HUES48 (cell line): ENCODE results near the gene SASH3.
A peak's percentile ranks its signal among the peaks of the same experiment; 100 is the strongest.
"Not testable (repeated sequence)": the region's sequence is repeated elsewhere in the genome, so short reads cannot be mapped to it uniquely, and the experiment has no call there.

Experiments used
- H3K27ac ChIP-seq: one replicate; pipeline ENCODE4 v1.7.0; 2013; ENCODE audit warnings: low read depth, low read length, inconsistent platforms
- H3K27me3 ChIP-seq: 2 replicates; pipeline ENCODE4 v1.6.1; 2013; ENCODE audit warnings: mild to moderate bottlenecking, low read length; ENCODE audit not compliant: control insufficient read depth, insufficient read depth
- H3K36me3 ChIP-seq: 2 replicates; pipeline ENCODE4 v1.6.1; 2013; ENCODE audit warnings: low read length; ENCODE audit not compliant: control insufficient read depth, insufficient read depth
- H3K4me1 ChIP-seq: 2 replicates; pipeline ENCODE4 v1.6.1; 2013; ENCODE audit warnings: mild to moderate bottlenecking, low read length; ENCODE audit not compliant: control insufficient read depth, insufficient read depth
- H3K4me3 ChIP-seq: 2 replicates; pipeline ENCODE4 v1.5.1; 2013; ENCODE audit warnings: mild to moderate bottlenecking, low read depth, low read length
- H3K9ac ChIP-seq: 2 replicates; pipeline ENCODE4 v1.6.1; 2013; ENCODE audit warnings: mild to moderate bottlenecking, low read depth, low read length, moderate library complexity
- H3K9me3 ChIP-seq: 2 replicates; pipeline ENCODE4 v1.6.1; 2013; ENCODE audit warnings: low read length; ENCODE audit not compliant: control insufficient read depth, insufficient read depth

The SASH3 gene

DNA sequence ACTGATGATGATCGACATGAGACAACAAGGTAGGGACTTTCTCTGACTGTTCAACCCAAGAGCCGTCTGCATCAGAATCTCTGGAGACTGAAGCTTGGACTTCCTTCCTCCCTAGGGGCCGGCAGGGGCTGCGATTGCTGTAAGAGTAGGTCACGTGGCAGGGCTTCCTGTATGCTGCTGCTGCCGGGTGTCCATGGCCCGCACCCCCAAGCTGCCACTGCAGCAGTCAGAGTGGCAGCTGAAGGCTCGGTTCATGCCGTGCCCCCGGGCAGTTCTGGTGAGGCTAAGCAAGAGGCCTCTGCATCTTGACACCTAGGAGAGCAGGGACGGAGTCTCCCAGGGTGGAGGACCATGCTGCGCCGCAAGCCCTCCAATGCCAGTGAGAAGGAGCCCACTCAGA, at the start of gene SASH3:
SASH3 (plus strand) TSS at position 203 of the 400 bp plus-strand sequence; CDS start at position 352, 149 bp downstream.
- H3K4me1 ChIP-seq, result peaks cover 6% of the 10 kb centered on the region; the same call in 1 of the 2 replicates
- H3K9me3 ChIP-seq, result no peaks in the 10 kb centered on the region
- H3K9ac ChIP-seq, result no peak within 1 kb of the TSS
- no peak within 1 kb of the TSS for H3K27ac ChIP-seq
- no peaks in the 10 kb centered on the region for H3K36me3 ChIP-seq
- no peak within 1 kb of the TSS for H3K4me3 ChIP-seq
- 0 out of 2 replicates have a peak, but pooled peaks cover 3% of the 10 kb centered on the region for H3K27me3 ChIP-seq

DNA sequence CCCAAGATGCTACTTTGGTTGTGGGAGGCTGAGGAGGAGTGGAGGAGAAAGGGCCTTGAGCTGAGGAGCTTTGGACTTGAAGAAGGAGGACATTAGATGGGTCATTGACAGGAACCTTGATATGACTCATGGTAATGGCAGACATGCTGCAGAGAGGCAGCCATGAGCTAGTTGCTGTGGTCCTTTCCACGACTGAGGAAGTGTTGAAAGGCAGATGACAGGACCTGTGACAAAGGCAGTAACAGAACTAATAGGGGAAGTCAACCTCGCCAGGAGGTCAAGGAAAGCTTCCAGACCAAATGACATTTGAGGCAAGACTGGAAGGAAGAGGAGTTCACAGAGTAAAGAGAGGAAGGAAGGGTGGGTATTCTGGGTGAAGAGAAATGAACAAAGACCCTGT, 48.5 kb upstream of the SASH3 start:
- H3K27me3 ChIP-seq, result peaks cover 22% of the 10 kb centered on the region
- no peak overlapping the region for H3K27ac ChIP-seq
- no peak overlapping the region for H3K9ac ChIP-seq
- no peaks in the 10 kb centered on the region for H3K9me3 ChIP-seq
- H3K36me3 ChIP-seq, result no peaks in the 10 kb centered on the region
- no peaks in the 10 kb centered on the region for H3K4me1 ChIP-seq
- H3K4me3 ChIP-seq, result no peak overlapping the region

DNA sequence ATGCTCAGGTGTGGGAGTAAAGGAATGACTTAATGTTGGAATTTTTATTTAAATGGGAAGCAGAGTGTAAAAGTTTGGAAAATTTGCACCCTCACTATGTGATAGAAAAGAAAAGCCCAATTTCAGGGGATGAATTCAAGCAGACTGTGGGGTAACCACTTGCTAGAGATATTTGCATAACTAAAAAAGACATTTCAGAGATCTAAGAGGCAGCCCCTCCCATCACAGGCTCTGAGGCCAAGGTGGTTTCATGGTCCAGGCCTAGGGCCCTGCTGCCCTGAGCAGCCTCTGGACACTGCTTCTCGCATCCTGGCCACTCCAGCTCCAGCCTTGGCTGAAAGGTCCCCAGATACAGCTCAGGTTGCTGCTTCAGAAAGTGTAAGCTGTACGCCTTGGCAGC, 46.9 kb upstream of the SASH3 start:
- peaks cover 30% of the 10 kb centered on the region for H3K27me3 ChIP-seq
- no peaks in the 10 kb centered on the region for H3K9me3 ChIP-seq
- no peak overlapping the region for H3K4me3 ChIP-seq
- no peaks in the 10 kb centered on the region for H3K36me3 ChIP-seq
- H3K27ac ChIP-seq, result no peak overlapping the region
- H3K4me1 ChIP-seq, result no peaks in the 10 kb centered on the region
- H3K9ac ChIP-seq, result no peak overlapping the region

DNA sequence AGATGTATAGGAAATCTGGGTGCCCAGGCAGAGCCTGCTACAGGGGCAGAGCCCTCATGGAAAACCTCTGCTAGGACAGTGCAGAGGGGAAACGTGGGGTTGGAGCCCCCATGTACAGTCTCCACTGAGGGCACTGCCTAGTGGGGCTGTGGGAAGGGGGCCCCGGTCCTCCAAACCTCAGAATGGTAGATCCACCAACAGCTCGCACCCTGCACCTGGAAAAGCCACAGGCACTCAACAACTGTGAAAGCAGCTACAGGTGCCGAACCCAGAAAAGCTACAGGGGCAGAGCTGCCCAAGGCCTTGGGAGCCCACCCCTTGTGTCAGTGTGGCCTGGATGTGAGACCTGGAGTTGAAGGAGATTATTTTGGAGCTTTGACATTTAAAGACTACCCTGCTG, 46.4 kb upstream of the SASH3 start:
- H3K9me3 ChIP-seq, result no peaks in the 10 kb centered on the region
- H3K36me3 ChIP-seq, result no peaks in the 10 kb centered on the region
- H3K27me3 ChIP-seq, result peaks cover 33% of the 10 kb centered on the region
- H3K27ac ChIP-seq, result no peak overlapping the region
- H3K9ac ChIP-seq, result no peak overlapping the region
- no peak overlapping the region for H3K4me3 ChIP-seq
- no peaks in the 10 kb centered on the region for H3K4me1 ChIP-seq

DNA sequence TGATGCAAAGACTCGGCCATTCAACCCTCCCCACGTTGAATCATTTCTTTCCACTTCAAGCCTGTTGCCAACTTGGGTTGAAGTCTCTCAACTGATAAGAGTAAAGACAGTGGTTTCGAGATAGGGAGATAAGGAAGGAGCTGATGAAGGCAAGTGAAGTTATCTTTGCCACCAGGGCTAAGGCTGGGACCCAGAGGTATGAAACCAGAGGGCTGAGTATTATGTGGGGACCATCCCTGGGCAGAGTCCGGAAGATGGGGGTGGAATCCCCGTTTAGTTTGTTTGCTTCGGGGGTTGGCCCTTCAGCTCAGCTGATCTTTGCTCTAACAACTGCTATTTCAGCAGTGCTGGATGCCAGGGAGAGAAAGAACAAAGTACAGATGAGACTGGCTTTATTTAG, 43.3 kb upstream of the SASH3 start:
- Histone ChIP-seq H3K9ac (no peak overlapping the region), H3K9me3 (no peaks in the 10 kb centered on the region), H3K27ac (no peak overlapping the region), H3K4me1 (peaks cover 14% of the 10 kb centered on the region; the same call in 1 of the 2 replicates), H3K4me3 (no peak overlapping the region), H3K27me3 (peaks cover 17% of the 10 kb centered on the region), H3K36me3 (no peaks in the 10 kb centered on the region)

DNA sequence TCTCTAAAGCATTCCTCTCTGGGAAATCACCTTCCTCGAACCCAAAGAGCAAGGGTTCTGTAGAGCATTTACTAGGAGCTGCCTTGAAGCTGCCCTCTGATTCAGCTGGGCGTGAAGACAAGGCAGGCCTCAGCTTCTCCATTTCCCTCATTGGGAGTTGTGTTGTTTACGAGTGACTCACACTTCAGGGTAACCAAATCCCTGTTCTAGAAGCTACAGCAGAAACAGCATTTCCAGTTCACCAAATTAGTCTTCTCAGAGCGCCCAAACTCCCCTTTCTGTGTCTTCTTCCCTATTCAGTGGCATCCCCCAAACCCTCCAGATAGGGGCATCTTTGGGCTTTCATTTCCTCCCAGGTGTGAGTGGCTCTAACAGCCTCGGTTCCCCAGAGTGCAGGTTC, 41.8 kb upstream of the SASH3 start:
- no peak overlapping the region for H3K27ac ChIP-seq
- peaks cover 18% of the 10 kb centered on the region; the same call in 1 of the 2 replicates for H3K4me1 ChIP-seq
- H3K9ac ChIP-seq, result no peak overlapping the region
- H3K4me3 ChIP-seq, result no peak overlapping the region
- H3K36me3 ChIP-seq, result no peaks in the 10 kb centered on the region
- H3K27me3 ChIP-seq, result peaks cover 17% of the 10 kb centered on the region
- H3K9me3 ChIP-seq, result no peaks in the 10 kb centered on the region

DNA sequence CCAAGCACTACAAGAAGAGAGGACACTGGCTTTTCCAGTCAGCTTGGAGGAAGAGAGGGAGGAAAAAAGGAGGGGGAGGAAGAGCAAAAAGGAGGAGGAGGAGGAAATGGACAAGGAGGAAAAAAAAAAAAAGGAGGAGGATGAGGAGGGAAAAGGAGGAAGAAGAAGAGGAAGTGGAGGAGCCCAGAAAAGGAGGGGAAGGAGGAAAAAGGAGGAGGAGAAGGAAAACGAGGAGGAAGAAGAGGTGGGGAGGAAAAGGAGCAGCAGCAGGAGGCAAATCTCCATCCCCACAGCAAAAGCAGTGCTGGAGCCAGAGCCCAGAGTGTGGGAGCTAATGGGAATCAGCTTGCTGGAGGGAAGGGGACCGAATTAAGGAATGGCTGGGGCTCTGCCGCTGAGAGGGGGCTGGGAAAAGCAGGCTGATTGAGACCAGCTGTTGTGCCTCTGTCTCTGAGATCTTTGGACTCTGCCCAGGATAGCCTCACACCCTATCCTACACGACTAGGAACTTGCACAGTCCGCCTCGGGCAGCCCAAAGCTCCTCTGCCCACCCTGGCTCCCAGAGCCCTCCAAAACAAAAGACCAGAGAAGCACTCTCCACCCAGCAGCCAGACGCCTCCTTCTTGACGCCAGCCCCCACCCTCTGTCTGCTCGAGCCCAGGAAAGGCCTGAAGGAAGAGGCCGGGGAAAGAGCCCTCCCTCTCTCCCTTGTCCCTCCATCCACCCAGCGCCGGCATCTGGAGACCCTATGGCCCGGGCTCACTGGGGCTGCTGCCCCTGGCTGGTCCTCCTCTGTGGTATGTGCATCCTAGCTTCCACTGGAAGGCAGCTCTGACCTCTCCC, 41.1 kb upstream of the SASH3 start, which contains the start of gene XPNPEP2:
XPNPEP2 (plus strand) TSS at position 514 of the 843 bp plus-strand sequence; CDS start at position 749, 235 bp downstream.
- no peak within 1 kb of the TSS for H3K27ac ChIP-seq
- peaks cover 20% of the 10 kb centered on the region for H3K27me3 ChIP-seq
- no peaks in the 10 kb centered on the region for H3K36me3 ChIP-seq
- H3K9me3 ChIP-seq, result no peaks in the 10 kb centered on the region
- H3K4me1 ChIP-seq, result peaks cover 18% of the 10 kb centered on the region; the same call in 1 of the 2 replicates
- H3K4me3 ChIP-seq, result no peak within 1 kb of the TSS
- 0 out of 2 replicates have a peak within 1 kb of the TSS, but pooled peaks have one; percentile 17 for H3K9ac ChIP-seq

DNA sequence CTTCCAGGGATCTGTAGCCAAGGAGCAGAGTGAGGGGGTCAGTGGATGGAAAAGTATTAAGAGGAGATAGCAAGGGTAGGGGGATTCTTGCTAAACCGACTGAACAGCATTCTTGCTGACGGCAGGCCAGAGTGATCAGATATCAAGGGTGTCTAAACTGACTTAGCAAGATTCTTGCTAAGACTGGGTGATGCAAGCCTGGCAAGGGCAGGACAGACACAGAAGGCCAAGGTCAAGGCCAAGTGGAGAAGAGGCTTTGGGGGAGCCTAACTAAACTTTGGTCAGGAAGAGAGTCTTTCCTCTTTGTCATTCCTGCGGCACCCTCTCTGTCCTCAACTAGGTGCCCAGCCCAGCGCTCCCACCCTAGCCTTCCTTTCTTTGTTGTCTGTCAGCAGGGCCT, 40.2 kb upstream of the SASH3 start:
- Histone ChIP-seq H3K27me3 (peaks cover 23% of the 10 kb centered on the region), H3K36me3 (no peaks in the 10 kb centered on the region), H3K4me1 (peaks cover 18% of the 10 kb centered on the region; the same call in 1 of the 2 replicates), H3K9ac (0 out of 2 replicates have a peak overlapping the region, but pooled peaks have one; percentile 17), H3K27ac (no peak overlapping the region), H3K4me3 (no peak overlapping the region), H3K9me3 (no peaks in the 10 kb centered on the region)

DNA sequence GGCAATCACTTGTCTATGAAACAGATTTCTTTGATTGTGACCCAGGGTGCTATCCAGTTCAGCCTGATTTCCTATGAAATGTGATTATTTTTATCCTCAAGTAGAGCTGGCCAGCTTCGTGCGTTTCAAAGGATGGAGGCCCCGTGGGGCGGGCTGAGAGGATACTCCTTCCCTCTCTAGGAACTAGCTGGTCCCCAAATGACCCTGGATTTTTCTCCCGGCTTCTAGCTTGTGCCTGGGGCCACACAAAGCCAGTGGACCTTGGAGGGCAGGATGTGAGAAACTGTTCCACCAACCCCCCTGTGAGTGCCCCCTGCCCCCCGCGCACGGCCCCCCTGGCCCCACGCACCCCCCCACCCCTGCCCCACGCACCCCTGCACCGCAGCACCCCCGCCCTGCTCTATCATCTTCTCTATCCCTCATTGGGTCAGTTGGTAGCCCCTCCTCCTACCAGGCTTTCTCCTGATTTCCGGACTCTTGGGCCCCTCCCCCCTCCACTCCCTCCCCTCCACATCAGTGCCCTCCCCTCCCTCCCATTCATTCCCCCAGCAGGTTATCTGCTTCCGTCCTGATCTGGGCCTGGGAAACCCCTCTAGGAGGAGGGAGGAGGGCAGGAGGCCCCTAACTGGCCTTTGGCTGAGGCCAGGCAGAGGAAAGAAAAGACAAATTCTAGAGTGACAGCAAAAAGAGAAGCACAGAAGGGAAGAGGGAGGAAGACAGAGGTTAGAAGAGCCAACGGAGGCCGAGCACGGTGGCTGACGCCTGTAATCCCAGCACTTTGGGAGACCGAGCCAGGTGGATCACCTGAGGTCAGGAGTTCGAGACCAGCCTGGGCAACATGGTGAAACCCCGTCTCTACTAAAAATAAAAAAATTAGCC, 37.6 kb upstream of the SASH3 start:
- H3K4me3 ChIP-seq, result no peak overlapping the region; the same call in 1 of the 2 replicates
- no peak overlapping the region for H3K27ac ChIP-seq
- H3K9me3 ChIP-seq, result no peaks in the 10 kb centered on the region
- no peak overlapping the region for H3K9ac ChIP-seq
- peaks cover 15% of the 10 kb centered on the region for H3K27me3 ChIP-seq
- H3K36me3 ChIP-seq, result no peaks in the 10 kb centered on the region
- H3K4me1 ChIP-seq, result peaks cover 18% of the 10 kb centered on the region; the same call in 1 of the 2 replicates

DNA sequence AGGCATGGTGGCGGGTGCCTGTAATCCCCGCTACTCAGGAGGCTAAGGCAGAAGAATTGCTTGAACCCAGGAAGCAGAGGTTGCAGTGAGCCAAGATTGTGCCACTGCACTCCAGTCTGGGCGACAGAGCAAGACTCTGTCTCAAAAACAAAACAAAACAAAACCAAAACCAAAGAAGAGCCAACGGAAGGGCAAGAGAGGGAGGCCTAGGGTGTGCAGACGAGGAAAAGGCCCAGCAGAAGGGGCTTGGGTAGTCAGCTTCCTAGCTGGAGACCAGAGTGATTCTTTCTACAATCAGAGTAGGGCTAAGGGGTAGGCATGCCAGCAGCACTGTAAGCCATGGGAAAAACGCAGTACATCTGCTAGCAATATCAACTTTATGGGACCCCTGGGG, 37.0 kb upstream of the SASH3 start:
- H3K27me3 ChIP-seq, result peaks cover 18% of the 10 kb centered on the region
- not testable (repeated sequence) for H3K9ac ChIP-seq, H3K9me3 ChIP-seq, H3K4me3 ChIP-seq, H3K27ac ChIP-seq, H3K36me3 ChIP-seq
- H3K4me1 ChIP-seq, result peaks cover 22% of the 10 kb centered on the region
